Stimulated activated CD4-positive, alpha-beta T cell treated with anti-CD3 and anti-CD28 coated beads, Interleukin-15, amount 100 ng/mL, for 1 hour (primary cell): ENCODE data around the gene FBN2.
"Not testable (repeated sequence)": the region's sequence is repeated elsewhere in the genome, so short reads cannot be mapped to it uniquely, and the experiment has no call there.

Source experiments
- DNase-seq, 2 donors: peaks; one replicate each; pipeline ENCODE4 v3.0.0-alpha.2; 2020; ENCODE audit warnings: low read depth in 1 of 2, low spot score in 1 of 2

The FBN2 gene

GRCh38 chr5:128366147-128366546, 171.9 kb downstream of the FBN2 start:
- no peak for DNase-seq

GRCh38 chr5:128362370-128362769, 175.7 kb downstream of the FBN2 start:
- no peak for DNase-seq

GRCh38 chr5:128358826-128359225, 179.2 kb downstream of the FBN2 start:
- DNase-seq: no peak

- no peak for DNase-seq
These were observed 180.8 kb downstream of the FBN2 start for GRCh38 chr5:128357226-128357625.

GRCh38 chr5:128355961-128356360, 182.1 kb downstream of the FBN2 start:
- no peak for DNase-seq

- no peak for DNase-seq
These were observed 184.5 kb downstream of the FBN2 start for GRCh38 chr5:128353441-128354107.

GRCh38 chr5:128350705-128351104, 187.3 kb downstream of the FBN2 start:
- DNase-seq: no peak

GRCh38 chr5:128349044-128349858, 188.8 kb downstream of the FBN2 start:
- DNase-seq: no peak

GRCh38 chr5:128346038-128346437, 192.0 kb downstream of the FBN2 start:
- DNase-seq: no peak

- no peak for DNase-seq
These were observed 192.8 kb downstream of the FBN2 start for GRCh38 chr5:128345247-128345646.

- no peak for DNase-seq
These were observed 194.9 kb downstream of the FBN2 start for GRCh38 chr5:128343168-128343567.

GRCh38 chr5:128341056-128341455, 197.0 kb downstream of the FBN2 start:
- DNase-seq: no peak

- DNase-seq: no peak
These were observed 197.4 kb downstream of the FBN2 start for GRCh38 chr5:128340648-128341047.

- no peak for DNase-seq
These were observed 198.5 kb downstream of the FBN2 start for GRCh38 chr5:128339585-128339984.

- no peak for DNase-seq
These were observed 199.4 kb downstream of the FBN2 start for GRCh38 chr5:128338649-128339048.

GRCh38 chr5:128335339-128335738, 202.7 kb downstream of the FBN2 start:
- no peak for DNase-seq

GRCh38 chr5:128334010-128334716, 203.9 kb downstream of the FBN2 start:
- no peak for DNase-seq

GRCh38 chr5:128331261-128331660, 206.8 kb downstream of the FBN2 start:
- DNase-seq: no peak

GRCh38 chr5:128329386-128329939, 208.6 kb downstream of the FBN2 start:
- DNase-seq: no peak

GRCh38 chr5:128328446-128328845, 209.6 kb downstream of the FBN2 start:
- DNase-seq: no peak

- DNase-seq: no peak
These were observed 210.0 kb downstream of the FBN2 start for GRCh38 chr5:128328007-128328406.

- not testable (repeated sequence) for DNase-seq
These were observed 216.6 kb downstream of the FBN2 start for GRCh38 chr5:128321418-128321817.
